Measurements from ENCODE around the gene SHLD1. TPM values are rescaled to one million over a fixed set of nuclear protein-coding genes. Genes with fewer than 3 reads are reported as not detected.

Gene SHLD1
- polyA plus RNA-seq, 1 donor (not counting 4 experiments of a cell fraction or from before 2014, with no cell fraction given), result 3.2 TPM

DNA sequence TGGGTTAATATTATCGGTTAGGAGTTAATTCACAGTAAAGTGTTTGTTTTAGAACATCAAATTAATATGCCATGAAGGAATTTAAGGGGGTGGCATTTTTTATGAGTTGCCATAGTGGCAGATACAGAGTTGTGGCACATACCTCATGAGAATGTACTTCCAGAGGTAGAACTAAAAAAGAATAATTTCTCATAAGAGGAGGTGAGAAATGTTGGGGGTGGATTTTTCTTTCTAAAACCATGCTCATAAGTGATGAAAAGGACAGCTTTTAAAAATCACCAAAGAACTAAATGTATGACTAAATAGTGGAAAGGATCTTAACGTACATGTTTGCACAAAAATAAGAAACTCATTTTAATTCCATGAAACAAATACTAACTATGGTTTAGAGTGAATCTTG lies 58.7 kb downstream of the SHLD1 start:
- H2AFZ ChIP-seq (ENCODE audit: control insufficient read depth, low read length), result no peak overlapping the region
- dilution Hi-C loops (cut with MboI; ENCODE audit: extremely low pct_ligation_motif_present, low sequenced_read_pairs), result no loop called here
- no peaks in the 10 kb centered on the region for H3K27me3 ChIP-seq (ENCODE audit: control insufficient read depth, extremely low read depth, insufficient read depth, low read length)

DNA sequence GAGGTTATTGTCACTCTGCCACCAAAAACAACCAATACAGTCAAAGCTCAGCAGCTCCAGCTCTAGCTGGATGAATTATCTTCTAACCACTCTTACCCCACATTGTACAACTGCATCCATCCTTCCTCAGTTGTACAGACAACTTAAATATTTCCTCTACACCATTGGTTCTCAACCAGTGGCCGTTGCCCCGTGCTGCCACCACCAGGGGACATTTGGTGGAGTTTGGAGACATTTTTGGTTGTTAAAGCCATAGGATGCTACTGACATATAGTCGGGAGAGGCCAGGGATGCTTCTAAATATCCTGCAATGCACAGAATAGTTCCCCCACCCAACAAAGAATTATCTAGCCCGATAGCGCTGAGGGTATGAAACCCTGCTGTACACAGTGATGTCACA lies 59.3 kb downstream of the SHLD1 start:
- H2AFZ ChIP-seq (ENCODE audit: control insufficient read depth, low read length), result no peak overlapping the region
- H3K4me1 ChIP-seq (ENCODE audit: control insufficient read depth, extremely low read depth, insufficient read depth, low read length), result no peaks in the 10 kb centered on the region
- H3K4me2 ChIP-seq (ENCODE audit: control insufficient read depth, extremely low read depth, insufficient read depth, low read depth, low read length), result no peak overlapping the region
- dilution Hi-C loops (cut with MboI; ENCODE audit: extremely low pct_ligation_motif_present, low sequenced_read_pairs), result no loop called here
- no peaks in the 10 kb centered on the region for H4K20me1 ChIP-seq (ENCODE audit: control insufficient read depth, extremely low read depth, insufficient read depth, low read length)
- no peak overlapping the region for H3K9ac ChIP-seq (ENCODE audit: control insufficient read depth, extremely low read depth, insufficient read depth, low read length)
- H3K27me3 ChIP-seq (ENCODE audit: control insufficient read depth, extremely low read depth, insufficient read depth, low read length), result no peaks in the 10 kb centered on the region
- H3K9me3 ChIP-seq (ENCODE audit: control insufficient read depth, low read depth, low read length), result no peaks in the 10 kb centered on the region
- H3K79me2 ChIP-seq (ENCODE audit: control insufficient read depth, insufficient read depth, low read length), result no peaks in the 10 kb centered on the region
- FAIRE-seq (no peak), DNase-seq (ENCODE audit: low read depth, low spot score) (no peak)
- H3K36me3 ChIP-seq (ENCODE audit: control insufficient read depth in 2 of 2, extremely low read depth in 1 of 2, insufficient read depth in 2 of 2, low read length in 2 of 2), result no peaks in the 10 kb centered on the region
- H3K4me3 ChIP-seq (ENCODE audit: control insufficient read depth in 2 of 3, extremely low read depth in 1 of 3, insufficient read depth in 2 of 3, low read depth in 1 of 3, low read length in 3 of 3), result no peak overlapping the region
- no peaks in the 10 kb centered on the region for H3K9me1 ChIP-seq (ENCODE audit: control insufficient read depth, extremely low read depth, insufficient read depth, low read length)
- TF ChIP-seq, protein P1, sequence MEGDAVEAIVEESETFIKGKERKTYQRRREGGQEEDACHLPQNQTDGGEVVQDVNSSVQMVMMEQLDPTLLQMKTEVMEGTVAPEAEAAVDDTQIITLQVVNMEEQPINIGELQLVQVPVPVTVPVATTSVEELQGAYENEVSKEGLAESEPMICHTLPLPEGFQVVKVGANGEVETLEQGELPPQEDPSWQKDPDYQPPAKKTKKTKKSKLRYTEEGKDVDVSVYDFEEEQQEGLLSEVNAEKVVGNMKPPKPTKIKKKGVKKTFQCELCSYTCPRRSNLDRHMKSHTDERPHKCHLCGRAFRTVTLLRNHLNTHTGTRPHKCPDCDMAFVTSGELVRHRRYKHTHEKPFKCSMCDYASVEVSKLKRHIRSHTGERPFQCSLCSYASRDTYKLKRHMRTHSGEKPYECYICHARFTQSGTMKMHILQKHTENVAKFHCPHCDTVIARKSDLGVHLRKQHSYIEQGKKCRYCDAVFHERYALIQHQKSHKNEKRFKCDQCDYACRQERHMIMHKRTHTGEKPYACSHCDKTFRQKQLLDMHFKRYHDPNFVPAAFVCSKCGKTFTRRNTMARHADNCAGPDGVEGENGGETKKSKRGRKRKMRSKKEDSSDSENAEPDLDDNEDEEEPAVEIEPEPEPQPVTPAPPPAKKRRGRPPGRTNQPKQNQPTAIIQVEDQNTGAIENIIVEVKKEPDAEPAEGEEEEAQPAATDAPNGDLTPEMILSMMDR (optimal IDR thresholded peaks at IDR 0.05 in 1 of 3, IDR thresholded peaks at IDR 0.05 in 1 of 3, conservative IDR thresholded peaks at IDR 0.05 in 1 of 3; ENCODE audit: extremely low read depth in 1 of 3, insufficient read depth in 2 of 3, low read length in 3 of 3), result no peak
- TF ChIP-seq EZH2 (IDR thresholded peaks at IDR 0.05; ENCODE audit: low read length), result no peak
- no peak overlapping the region for H3K27ac ChIP-seq (ENCODE audit: control insufficient read depth, insufficient read depth, low read length)

More for the DNA sequence above, 58.7 kb downstream of the SHLD1 start:
- H3K4me1 ChIP-seq (ENCODE audit: control insufficient read depth, extremely low read depth, insufficient read depth, low read length), result no peaks in the 10 kb centered on the region
- no peaks in the 10 kb centered on the region for H3K79me2 ChIP-seq (ENCODE audit: control insufficient read depth, insufficient read depth, low read length)
- no peak overlapping the region for H3K9ac ChIP-seq (ENCODE audit: control insufficient read depth, extremely low read depth, insufficient read depth, low read length)
- H4K20me1 ChIP-seq (ENCODE audit: control insufficient read depth, extremely low read depth, insufficient read depth, low read length), result no peaks in the 10 kb centered on the region
- H3K36me3 ChIP-seq (ENCODE audit: control insufficient read depth in 2 of 2, extremely low read depth in 1 of 2, insufficient read depth in 2 of 2, low read length in 2 of 2), result no peaks in the 10 kb centered on the region
- H3K9me1 ChIP-seq (ENCODE audit: control insufficient read depth, extremely low read depth, insufficient read depth, low read length), result no peaks in the 10 kb centered on the region
- FAIRE-seq, result no peak
- no peak overlapping the region for H3K4me2 ChIP-seq (ENCODE audit: control insufficient read depth, extremely low read depth, insufficient read depth, low read depth, low read length)
- H3K9me3 ChIP-seq (ENCODE audit: control insufficient read depth, low read depth, low read length), result no peaks in the 10 kb centered on the region
- H3K27ac ChIP-seq (ENCODE audit: control insufficient read depth, insufficient read depth, low read length), result no peak overlapping the region
- TF ChIP-seq EZH2 (IDR thresholded peaks at IDR 0.05; ENCODE audit: low read length), result no peak
- TF ChIP-seq, protein P1 (optimal IDR thresholded peaks at IDR 0.05 in 1 of 3, IDR thresholded peaks at IDR 0.05 in 1 of 3, conservative IDR thresholded peaks at IDR 0.05 in 1 of 3; ENCODE audit: extremely low read depth in 1 of 3, insufficient read depth in 2 of 3, low read length in 3 of 3), result no peak
- no peak for DNase-seq (ENCODE audit: low read depth, low spot score)
- no peak overlapping the region for H3K4me3 ChIP-seq (ENCODE audit: control insufficient read depth in 2 of 3, extremely low read depth in 1 of 3, insufficient read depth in 2 of 3, low read depth in 1 of 3, low read length in 3 of 3)

All from keratinocyte (primary cell).